ENCODE results near the gene GPR3.

DNA sequence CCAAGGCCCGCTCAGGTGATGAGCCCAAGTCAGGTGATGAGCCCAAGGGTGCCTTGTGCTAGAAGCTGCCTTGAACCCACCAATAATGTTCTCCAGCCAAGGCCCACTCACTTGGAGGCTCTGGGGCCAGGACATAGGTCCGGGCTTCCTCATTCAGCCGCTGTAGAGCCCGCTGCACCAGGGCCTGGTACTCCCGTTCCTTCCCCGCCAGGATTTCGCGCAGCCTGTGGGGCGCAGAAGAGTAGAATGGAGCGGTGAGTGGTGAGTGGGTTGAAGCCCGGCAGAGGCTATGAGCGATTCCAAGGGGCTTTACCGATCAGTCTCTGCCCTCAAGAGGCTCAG, 36.2 kb upstream of the GPR3 start:
- TF ChIP-seq, protein P1, sequence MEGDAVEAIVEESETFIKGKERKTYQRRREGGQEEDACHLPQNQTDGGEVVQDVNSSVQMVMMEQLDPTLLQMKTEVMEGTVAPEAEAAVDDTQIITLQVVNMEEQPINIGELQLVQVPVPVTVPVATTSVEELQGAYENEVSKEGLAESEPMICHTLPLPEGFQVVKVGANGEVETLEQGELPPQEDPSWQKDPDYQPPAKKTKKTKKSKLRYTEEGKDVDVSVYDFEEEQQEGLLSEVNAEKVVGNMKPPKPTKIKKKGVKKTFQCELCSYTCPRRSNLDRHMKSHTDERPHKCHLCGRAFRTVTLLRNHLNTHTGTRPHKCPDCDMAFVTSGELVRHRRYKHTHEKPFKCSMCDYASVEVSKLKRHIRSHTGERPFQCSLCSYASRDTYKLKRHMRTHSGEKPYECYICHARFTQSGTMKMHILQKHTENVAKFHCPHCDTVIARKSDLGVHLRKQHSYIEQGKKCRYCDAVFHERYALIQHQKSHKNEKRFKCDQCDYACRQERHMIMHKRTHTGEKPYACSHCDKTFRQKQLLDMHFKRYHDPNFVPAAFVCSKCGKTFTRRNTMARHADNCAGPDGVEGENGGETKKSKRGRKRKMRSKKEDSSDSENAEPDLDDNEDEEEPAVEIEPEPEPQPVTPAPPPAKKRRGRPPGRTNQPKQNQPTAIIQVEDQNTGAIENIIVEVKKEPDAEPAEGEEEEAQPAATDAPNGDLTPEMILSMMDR (IDR thresholded peaks at IDR 0.05) = no peak
- no peak for TF ChIP-seq POLR2A (IDR thresholded peaks at IDR 0.05)
